Kidney (tissue), 14 donors: ENCODE measurements around the gene CCNY. TPM values are rescaled to one million over a fixed set of nuclear protein-coding genes. Genes with fewer than 3 reads are reported as not detected.
A peak's percentile ranks its signal among the peaks of the same experiment; 100 is the strongest.

Experiments used
- DNase-seq, 5 donors: peaks; one replicate each; pipeline ENCODE4 v3.0.0-alpha.2; 2013 to 2020
- FAIRE-seq: peaks from 2 replicates; lab custom pipeline; 2012; peaks lifted over from hg19 to GRCh38; lab: Jason Lieb, UNC
- H3K27ac ChIP-seq, 2 donors: one replicate each; pipeline ENCODE4 v1.7.0; 2013; ENCODE audit warnings: low read depth in 2 of 2, low read length in 2 of 2, inconsistent platforms in 1 of 2
- H3K27me3 ChIP-seq: one replicate; pipeline ENCODE4 v1.7.1; 2013; ENCODE audit warnings: low read length, inconsistent platforms; ENCODE audit not compliant: control insufficient read depth, insufficient read depth
- H3K36me3 ChIP-seq, 3 donors: one replicate each; pipeline versions ENCODE4 v1.7.0 to v1.7.1; 2013; ENCODE audit warnings: low read length in 3 of 3, control low read depth in 1 of 3, inconsistent platforms in 1 of 3; ENCODE audit not compliant: insufficient read depth in 3 of 3, control insufficient read depth in 2 of 3
- H3K4me1 ChIP-seq, 3 donors: one replicate each; pipeline versions ENCODE4 v1.7.0 to v1.7.1; 2013; ENCODE audit warnings: low read length in 3 of 3, inconsistent platforms in 1 of 3, low read depth in 1 of 3; ENCODE audit not compliant: control insufficient read depth in 2 of 3, insufficient read depth in 2 of 3
- H3K4me3 ChIP-seq, 3 donors: one replicate each; pipeline versions ENCODE4 v1.7.0 to v1.8.1; 2013; ENCODE audit warnings: low read length in 3 of 3, control low read depth in 1 of 3, inconsistent platforms in 1 of 3
- H3K9ac ChIP-seq, 3 donors: one replicate each; pipeline versions ENCODE4 v1.7.0 to v1.7.1; 2013; ENCODE audit warnings: low read length in 3 of 3, control low read depth in 1 of 3, inconsistent platforms in 1 of 3
- H3K9me3 ChIP-seq, 3 donors: one replicate each; pipeline versions ENCODE4 v1.7.0 to v1.7.1; 2013; ENCODE audit warnings: low read length in 3 of 3, control low read depth in 1 of 3, inconsistent platforms in 1 of 3; ENCODE audit not compliant: control insufficient read depth in 2 of 3, insufficient read depth in 1 of 3
- intact Hi-C: fragments of 100-400 bp; cut with DNase I; formaldehyde crosslinking; loops from one replicate; pipeline ENCODE4 v1.11.1; 2022
- polyA plus RNA-seq: library from polyadenylated mRNA; stranded (reverse); fragments of 350-450 nt; fragmentation: Illumina TruSeq; extraction: RNeasy Lipid Tissue Mini Kit (QIAGEN cat#74804); gene quantifications from one replicate; pipeline ENCODE4 v1.2.3, GENCODE V29; 2014; ENCODE audit warnings: low read depth, low replicate concordance; ENCODE audit not compliant: insufficient read depth
- total RNA-seq: library from RNA; stranded (reverse); fragmentation: NEBNext Ultra II Directional; extraction: Animal tissue kit (Norgen Biotek cat#: 25700); gene quantifications from one replicate; pipeline ENCODE4 v1.2.1, GENCODE V29; 2021
- TF ChIP-seq, protein P1 (sequence below): IDR thresholded peaks from 3 replicates; pipeline ENCODE4 v1.5.1; 2012; ENCODE audit warnings: mild to moderate bottlenecking, moderate library complexity, borderline replicate concordance; ENCODE audit not compliant: insufficient read depth; ENCODE audit errors: extremely low read depth
- donor health status: control.
- donor health status: control.
- donor health status: control.
- donor health status: control.
- donor health status: control.
- donor health status: DM: yes; HTN: yes; CAD: no.
- donor health status: Normal renal cell carcinoma (clear cell type).

Gene CCNY
- total and polyA plus RNA-seq, 2 donors from 2014 or later: 45.6 to 77.2 TPM

DNA sequence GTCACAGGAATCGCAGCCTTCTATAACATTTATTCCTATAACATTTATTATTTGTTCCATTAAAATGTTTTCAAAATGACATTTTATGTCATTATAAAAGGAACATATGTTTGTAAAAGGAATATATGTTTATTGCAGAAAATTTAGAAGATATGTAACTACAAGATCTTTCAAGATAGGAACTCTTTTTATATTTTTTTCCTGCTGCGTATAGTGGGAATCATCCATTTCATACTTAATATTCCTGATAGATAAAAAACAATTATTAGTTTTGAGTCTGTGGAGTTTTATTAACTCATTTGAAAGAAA is 55.6 kb downstream of the CCNY start:
- intact Hi-C loops: no loop called here
- H3K9ac ChIP-seq: no peak overlapping the region
- FAIRE-seq (no peak), DNase-seq (no peak)
- peaks cover 0 to 6% (median 0%) of the 10 kb centered on the region in 3 donors for H3K9me3 ChIP-seq
- H3K27me3 ChIP-seq: no peaks in the 10 kb centered on the region
- TF ChIP-seq, protein P1, sequence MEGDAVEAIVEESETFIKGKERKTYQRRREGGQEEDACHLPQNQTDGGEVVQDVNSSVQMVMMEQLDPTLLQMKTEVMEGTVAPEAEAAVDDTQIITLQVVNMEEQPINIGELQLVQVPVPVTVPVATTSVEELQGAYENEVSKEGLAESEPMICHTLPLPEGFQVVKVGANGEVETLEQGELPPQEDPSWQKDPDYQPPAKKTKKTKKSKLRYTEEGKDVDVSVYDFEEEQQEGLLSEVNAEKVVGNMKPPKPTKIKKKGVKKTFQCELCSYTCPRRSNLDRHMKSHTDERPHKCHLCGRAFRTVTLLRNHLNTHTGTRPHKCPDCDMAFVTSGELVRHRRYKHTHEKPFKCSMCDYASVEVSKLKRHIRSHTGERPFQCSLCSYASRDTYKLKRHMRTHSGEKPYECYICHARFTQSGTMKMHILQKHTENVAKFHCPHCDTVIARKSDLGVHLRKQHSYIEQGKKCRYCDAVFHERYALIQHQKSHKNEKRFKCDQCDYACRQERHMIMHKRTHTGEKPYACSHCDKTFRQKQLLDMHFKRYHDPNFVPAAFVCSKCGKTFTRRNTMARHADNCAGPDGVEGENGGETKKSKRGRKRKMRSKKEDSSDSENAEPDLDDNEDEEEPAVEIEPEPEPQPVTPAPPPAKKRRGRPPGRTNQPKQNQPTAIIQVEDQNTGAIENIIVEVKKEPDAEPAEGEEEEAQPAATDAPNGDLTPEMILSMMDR: no peak
- H3K36me3 ChIP-seq: no peaks in the 10 kb centered on the region
- H3K4me3 ChIP-seq: no peak overlapping the region
- no peak overlapping the region for H3K27ac ChIP-seq
- peaks cover 0 to 23% (median 23%) of the 10 kb centered on the region in 3 donors for H3K4me1 ChIP-seq

- Histone ChIP-seq H3K36me3 (no peaks in the 10 kb centered on the region), H3K4me1 (peaks cover 0 to 30% (median 20%) of the 10 kb centered on the region in 3 donors), H3K9me3 (peaks cover 0 to 6% (median 0%) of the 10 kb centered on the region in 3 donors), H3K4me3 (no peak overlapping the region), H3K9ac (no peak overlapping the region), H3K27me3 (no peaks in the 10 kb centered on the region), H3K27ac (no peak overlapping the region)
- DNase-seq (peak in 3 of 5 donors; percentile 52 to 74 (median 73)), FAIRE-seq (no peak)
- intact Hi-C loops: no loop called here
- TF ChIP-seq, protein P1: no peak
These were observed 56.3 kb downstream of the CCNY start for GRCh38 chr10:35392482-35393228.

DNA sequence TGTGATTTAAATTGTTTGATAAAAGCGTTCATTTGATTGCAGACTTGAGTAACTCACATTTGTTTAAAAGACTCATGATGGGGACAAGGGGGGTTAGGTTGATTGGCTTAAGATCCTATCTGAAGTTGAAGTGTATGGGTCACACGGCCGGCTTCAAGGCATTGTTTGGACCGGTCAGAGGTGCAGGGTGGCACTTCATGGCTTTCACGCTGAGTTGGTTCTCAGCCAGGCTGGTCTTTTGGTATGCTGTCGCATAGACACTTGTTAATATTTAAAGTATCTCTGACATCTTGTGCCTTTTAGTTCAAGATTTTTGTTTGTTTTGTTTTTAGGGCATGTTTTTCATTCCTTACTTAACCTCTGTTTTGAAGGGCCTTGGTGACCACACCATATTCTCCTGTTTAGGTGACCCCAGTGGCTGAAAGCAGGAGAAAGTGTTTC is 58.1 kb downstream of the CCNY start:
- no peaks in the 10 kb centered on the region for H3K36me3 ChIP-seq
- peak in 1 of 5 donors; percentile 45 for DNase-seq
- TF ChIP-seq, protein P1: no peak
- H3K9me3 ChIP-seq: peaks cover 0 to 6% (median 0%) of the 10 kb centered on the region in 3 donors
- no peak overlapping the region for H3K4me3 ChIP-seq
- intact Hi-C loops: no loop called here
- H3K27me3 ChIP-seq: no peaks in the 10 kb centered on the region
- no peak overlapping the region for H3K27ac ChIP-seq
- H3K4me1 ChIP-seq: peaks cover 0 to 31% (median 28%) of the 10 kb centered on the region in 3 donors
- no peak for FAIRE-seq
- no peak overlapping the region for H3K9ac ChIP-seq
